ENCODE data around the gene RDH12.

GRCh38 chr14:67749341-67750084 is 47.8 kb downstream of the RDH12 start:
- TF ChIP-seq CTCF (conservative IDR thresholded peaks at IDR 0.05; ENCODE audit: low read length) (no peak), EZH2phosphoT487 (IDR thresholded peaks at IDR 0.05; ENCODE audit: borderline replicate concordance, low read depth, low read length) (no peak)
